HL-60 (cell line): ENCODE results near the gene TMEM239.

Experiments used
- DNase-seq, 2 experiments: peaks; one replicate each; pipeline ENCODE4 v3.0.0-alpha.2; 2010 to 2020; ENCODE audit warnings: low read depth in 1 of 2, low spot score in 1 of 2
- H3K27ac ChIP-seq: fragments of 250-450 bp; sonication (Bioruptor Pico); replicated peaks from 2 replicates; pipeline ENCODE4 v1.5.1; 2020; ENCODE audit warnings: mild to moderate bottlenecking, moderate library complexity
- H3K27me3 ChIP-seq: fragments of 250-450 bp; sonication (Bioruptor Pico); 2 replicates; pipeline ENCODE4 v1.5.1; 2021; ENCODE audit warnings: mild to moderate bottlenecking, moderate library complexity; ENCODE audit not compliant: insufficient read depth, poor library complexity, severe bottlenecking
- H3K4me3 ChIP-seq: replicated peaks from 2 replicates; pipeline ENCODE4 v1.5.1; 2011; ENCODE audit warnings: mild to moderate bottlenecking, control low read depth, low read length; ENCODE audit not compliant: insufficient read depth
- GABPA ChIP-seq: IDR thresholded peaks from 2 replicates; pipeline ENCODE4 v1.6.1; 2012; ENCODE audit warnings: low read depth
- POLR2AphosphoS5 ChIP-seq: IDR thresholded peaks from 2 replicates; pipeline ENCODE4 v1.6.1; 2012; ENCODE audit warnings: low read depth
- SPI1 ChIP-seq: IDR thresholded peaks from 2 replicates; pipeline ENCODE4 v1.6.1; 2012; ENCODE audit warnings: low read depth, mild to moderate bottlenecking, borderline replicate concordance
- TF ChIP-seq, protein P1 (sequence below): IDR thresholded peaks from one replicate; pipeline ENCODE4 v1.5.1; 2011; ENCODE audit warnings: low read length, control low read depth, inconsistent platforms; ENCODE audit not compliant: insufficient read depth
- TF ChIP-seq, protein P2 (sequence below): IDR thresholded peaks from 2 replicates; pipeline ENCODE4 v1.6.1; 2012; ENCODE audit warnings: low read depth; ENCODE audit not compliant: insufficient replicate concordance

TMEM239 gene

DNA sequence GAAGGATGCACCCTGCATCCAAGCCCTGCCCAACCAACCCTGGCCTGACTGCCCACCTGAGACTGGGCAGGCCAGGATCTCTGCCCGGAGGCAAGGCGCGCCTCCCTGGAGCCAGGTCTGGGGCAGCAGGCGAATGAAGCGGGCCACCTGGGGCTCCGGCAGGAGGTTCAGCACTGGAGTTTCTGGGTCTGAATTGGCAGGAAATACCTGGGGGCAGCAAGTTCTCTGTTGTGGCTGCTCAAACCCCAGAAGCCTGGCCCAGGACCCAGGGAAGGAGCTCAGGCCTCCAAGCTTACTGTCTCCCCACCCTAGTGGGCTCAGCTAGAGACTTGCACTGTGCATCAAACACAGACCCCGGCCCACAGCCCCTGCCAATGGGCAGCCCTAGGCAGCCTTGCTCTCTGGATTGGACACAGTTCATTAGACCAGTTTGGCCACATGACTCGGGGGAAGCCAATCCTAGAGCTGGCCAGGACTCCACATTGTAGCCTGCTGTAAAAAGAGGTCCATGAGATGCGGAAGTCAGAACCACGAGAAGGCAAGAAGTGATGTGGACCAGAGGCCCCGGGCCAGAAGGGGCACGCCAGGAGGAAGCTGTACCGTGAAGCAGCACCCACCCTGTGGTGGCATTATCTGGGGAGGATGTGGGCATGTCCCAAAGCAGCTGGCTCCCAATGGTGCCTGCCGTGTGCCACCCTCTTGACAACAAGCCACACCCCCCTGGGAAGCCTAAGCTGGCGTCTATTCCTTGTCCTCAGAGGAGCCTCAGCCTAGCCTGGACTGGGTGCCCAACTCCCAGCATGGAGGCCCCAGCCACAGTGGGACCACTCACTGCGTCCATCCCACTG is 18.8 kb upstream of the TMEM239 start:
- no peak overlapping the region for H3K4me3 ChIP-seq
- peaks cover 18% of the 10 kb centered on the region for H3K27me3 ChIP-seq
- no peak for DNase-seq
- TF ChIP-seq SPI1 (no peak), POLR2AphosphoS5 (no peak)
- TF ChIP-seq, protein P1, sequence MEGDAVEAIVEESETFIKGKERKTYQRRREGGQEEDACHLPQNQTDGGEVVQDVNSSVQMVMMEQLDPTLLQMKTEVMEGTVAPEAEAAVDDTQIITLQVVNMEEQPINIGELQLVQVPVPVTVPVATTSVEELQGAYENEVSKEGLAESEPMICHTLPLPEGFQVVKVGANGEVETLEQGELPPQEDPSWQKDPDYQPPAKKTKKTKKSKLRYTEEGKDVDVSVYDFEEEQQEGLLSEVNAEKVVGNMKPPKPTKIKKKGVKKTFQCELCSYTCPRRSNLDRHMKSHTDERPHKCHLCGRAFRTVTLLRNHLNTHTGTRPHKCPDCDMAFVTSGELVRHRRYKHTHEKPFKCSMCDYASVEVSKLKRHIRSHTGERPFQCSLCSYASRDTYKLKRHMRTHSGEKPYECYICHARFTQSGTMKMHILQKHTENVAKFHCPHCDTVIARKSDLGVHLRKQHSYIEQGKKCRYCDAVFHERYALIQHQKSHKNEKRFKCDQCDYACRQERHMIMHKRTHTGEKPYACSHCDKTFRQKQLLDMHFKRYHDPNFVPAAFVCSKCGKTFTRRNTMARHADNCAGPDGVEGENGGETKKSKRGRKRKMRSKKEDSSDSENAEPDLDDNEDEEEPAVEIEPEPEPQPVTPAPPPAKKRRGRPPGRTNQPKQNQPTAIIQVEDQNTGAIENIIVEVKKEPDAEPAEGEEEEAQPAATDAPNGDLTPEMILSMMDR: no peak
- TF ChIP-seq, protein P2, sequence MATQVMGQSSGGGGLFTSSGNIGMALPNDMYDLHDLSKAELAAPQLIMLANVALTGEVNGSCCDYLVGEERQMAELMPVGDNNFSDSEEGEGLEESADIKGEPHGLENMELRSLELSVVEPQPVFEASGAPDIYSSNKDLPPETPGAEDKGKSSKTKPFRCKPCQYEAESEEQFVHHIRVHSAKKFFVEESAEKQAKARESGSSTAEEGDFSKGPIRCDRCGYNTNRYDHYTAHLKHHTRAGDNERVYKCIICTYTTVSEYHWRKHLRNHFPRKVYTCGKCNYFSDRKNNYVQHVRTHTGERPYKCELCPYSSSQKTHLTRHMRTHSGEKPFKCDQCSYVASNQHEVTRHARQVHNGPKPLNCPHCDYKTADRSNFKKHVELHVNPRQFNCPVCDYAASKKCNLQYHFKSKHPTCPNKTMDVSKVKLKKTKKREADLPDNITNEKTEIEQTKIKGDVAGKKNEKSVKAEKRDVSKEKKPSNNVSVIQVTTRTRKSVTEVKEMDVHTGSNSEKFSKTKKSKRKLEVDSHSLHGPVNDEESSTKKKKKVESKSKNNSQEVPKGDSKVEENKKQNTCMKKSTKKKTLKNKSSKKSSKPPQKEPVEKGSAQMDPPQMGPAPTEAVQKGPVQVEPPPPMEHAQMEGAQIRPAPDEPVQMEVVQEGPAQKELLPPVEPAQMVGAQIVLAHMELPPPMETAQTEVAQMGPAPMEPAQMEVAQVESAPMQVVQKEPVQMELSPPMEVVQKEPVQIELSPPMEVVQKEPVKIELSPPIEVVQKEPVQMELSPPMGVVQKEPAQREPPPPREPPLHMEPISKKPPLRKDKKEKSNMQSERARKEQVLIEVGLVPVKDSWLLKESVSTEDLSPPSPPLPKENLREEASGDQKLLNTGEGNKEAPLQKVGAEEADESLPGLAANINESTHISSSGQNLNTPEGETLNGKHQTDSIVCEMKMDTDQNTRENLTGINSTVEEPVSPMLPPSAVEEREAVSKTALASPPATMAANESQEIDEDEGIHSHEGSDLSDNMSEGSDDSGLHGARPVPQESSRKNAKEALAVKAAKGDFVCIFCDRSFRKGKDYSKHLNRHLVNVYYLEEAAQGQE: no peak
- H3K27ac ChIP-seq: no peak overlapping the region

DNA sequence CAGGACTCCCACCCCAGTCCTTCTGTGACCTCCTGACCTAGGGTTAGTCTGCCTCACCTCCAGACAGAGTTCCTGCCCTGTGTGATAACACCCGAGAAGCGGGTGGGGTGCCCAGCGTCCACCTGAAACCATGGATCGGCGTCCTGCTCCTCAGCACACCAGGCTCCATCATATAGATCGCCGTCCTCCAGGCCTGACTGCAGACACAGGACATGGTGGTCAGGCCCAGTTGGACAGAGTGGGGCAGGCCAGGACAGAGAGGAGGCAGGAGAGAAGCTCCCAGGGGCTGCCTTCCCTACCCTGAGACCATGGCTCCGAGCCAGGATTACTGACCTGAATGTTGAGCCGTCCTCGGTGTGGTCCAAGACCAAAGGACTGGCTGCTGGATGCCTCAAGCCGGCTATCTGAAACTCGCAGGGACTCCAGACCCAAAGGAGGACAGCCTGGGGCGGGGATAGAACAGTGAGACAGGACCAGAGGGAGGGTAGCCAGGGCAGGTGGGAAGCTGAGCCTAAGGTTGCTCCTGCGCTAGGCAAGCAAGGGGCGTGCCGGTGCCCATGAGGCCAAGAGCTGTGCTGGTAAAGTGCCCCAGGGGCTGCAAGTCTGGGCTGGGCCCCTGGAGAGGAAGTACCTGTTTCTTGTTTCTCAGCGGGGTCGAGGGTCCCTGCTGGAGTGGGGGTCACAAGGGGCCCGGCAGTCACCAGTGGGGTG is 17.9 kb upstream of the TMEM239 start:
- no peak overlapping the region for H3K27ac ChIP-seq
- H3K4me3 ChIP-seq: no peak overlapping the region
- TF ChIP-seq, protein P1: no peak
- TF ChIP-seq SPI1: no peak
- TF ChIP-seq, protein P2: no peak
- TF ChIP-seq POLR2AphosphoS5: no peak
- TF ChIP-seq GABPA: no peak
- peaks cover 18% of the 10 kb centered on the region for H3K27me3 ChIP-seq
- no peak for DNase-seq

DNA sequence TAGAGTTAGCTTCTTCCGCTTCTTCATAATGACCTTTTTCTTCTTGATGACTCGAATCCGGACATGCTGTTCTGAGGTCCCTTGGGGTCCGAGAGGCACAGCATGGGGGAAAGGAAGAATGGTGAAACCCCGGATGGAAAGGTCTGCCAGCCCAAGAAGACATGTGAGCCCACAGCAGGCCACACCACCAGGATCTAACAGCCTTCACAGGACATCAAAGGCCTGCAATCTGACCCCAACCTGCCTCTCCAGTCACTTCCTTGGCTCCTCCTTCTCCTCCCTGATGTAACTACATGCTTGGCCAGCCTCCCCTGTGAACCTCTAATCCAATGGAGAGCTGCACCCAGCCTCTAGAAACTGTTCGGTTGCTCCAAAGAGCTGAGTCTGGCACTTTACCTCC is 17.4 kb upstream of the TMEM239 start:
- no peak overlapping the region for H3K27ac ChIP-seq
- peaks cover 22% of the 10 kb centered on the region for H3K27me3 ChIP-seq
- TF ChIP-seq SPI1: no peak
- TF ChIP-seq, protein P1: no peak
- TF ChIP-seq, protein P2: no peak
- TF ChIP-seq GABPA: no peak
- TF ChIP-seq POLR2AphosphoS5: no peak
- no peak for DNase-seq
- no peak overlapping the region for H3K4me3 ChIP-seq
